ENCODE data around the gene SMIM1. TPM values are rescaled to one million over a fixed set of nuclear protein-coding genes. Genes with fewer than 3 reads are reported as not detected.

The SMIM1 gene
- total RNA-seq, 1 donor from 2014 or later = 10.8 TPM

DNA sequence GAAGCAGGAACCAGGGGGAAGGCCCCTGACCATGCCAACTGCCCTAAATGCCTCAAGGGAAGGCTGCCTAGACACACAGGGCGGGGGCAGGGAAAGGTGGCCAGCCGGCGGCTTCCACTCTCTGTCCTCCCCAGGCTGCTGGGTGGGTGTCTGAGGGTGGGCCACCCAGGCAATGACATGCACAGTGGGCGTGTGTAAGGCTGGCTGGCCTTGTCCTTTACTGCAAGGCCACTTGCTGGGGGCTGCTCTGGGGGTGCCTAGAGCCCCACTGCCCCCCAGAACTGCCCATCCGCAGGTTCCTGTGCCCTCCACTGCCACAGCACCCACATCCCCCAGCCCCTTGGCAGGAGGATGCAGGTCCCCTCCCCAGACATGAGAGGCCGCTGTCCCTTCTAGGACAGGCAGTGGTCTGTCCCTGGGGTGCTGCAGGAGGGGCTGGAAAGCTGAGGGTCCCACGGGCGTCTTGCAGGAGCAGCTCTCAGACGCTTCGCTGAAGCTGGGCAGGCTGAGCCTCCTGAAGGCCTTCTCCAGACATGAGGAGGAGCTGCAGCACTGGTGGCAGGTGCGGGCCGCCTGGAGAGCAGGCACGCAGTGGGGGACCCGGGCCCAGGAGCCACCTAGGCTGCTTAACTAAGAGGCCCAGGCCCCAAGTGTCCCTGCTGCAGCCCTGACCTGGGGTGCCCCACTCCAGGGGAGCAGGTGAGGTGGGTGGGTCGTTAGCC is 10.2 kb upstream of the SMIM1 start:
- no peak for DNase-seq (ENCODE audit: low spot score, unreplicated experiment)
- TF ChIP-seq, protein P1, sequence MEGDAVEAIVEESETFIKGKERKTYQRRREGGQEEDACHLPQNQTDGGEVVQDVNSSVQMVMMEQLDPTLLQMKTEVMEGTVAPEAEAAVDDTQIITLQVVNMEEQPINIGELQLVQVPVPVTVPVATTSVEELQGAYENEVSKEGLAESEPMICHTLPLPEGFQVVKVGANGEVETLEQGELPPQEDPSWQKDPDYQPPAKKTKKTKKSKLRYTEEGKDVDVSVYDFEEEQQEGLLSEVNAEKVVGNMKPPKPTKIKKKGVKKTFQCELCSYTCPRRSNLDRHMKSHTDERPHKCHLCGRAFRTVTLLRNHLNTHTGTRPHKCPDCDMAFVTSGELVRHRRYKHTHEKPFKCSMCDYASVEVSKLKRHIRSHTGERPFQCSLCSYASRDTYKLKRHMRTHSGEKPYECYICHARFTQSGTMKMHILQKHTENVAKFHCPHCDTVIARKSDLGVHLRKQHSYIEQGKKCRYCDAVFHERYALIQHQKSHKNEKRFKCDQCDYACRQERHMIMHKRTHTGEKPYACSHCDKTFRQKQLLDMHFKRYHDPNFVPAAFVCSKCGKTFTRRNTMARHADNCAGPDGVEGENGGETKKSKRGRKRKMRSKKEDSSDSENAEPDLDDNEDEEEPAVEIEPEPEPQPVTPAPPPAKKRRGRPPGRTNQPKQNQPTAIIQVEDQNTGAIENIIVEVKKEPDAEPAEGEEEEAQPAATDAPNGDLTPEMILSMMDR (IDR thresholded peaks at IDR 0.05; ENCODE audit: unreplicated experiment) = no peak
- Mint-ChIP-seq H3K36me3 (ENCODE audit: insufficient read depth) (no peaks in the 10 kb centered on the region), H3K4me1 (ENCODE audit: low read depth) (no peaks in the 10 kb centered on the region), H3K27ac (no peak overlapping the region), H3K27me3 (peaks cover 35% of the 10 kb centered on the region), H3K9me3 (ENCODE audit: low read depth) (peaks cover 5% of the 10 kb centered on the region), H3K4me3 (ENCODE audit: low read depth) (no peak overlapping the region)

DNA sequence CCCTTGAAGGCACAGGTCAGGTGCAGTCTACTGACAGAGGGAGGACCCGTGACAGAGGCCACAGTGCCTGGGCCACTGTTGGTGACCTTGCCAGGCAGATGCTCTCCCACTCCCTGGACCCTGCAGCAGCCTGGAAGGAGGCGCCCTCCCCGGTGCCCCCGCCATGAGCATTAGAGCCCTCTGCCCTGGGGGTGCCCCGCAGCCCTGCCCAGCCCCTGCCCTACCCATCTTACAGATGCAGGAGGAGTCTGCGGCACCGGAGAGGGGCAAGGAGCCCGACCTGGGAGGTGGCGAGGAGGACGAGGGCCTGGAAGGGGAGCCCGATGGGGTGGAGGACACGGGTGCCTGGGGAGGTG is 9.7 kb upstream of the SMIM1 start:
- Mint-ChIP-seq H3K4me1 (ENCODE audit: low read depth) (peaks cover 4% of the 10 kb centered on the region), H3K27me3 (peaks cover 35% of the 10 kb centered on the region), H3K4me3 (ENCODE audit: low read depth) (no peak overlapping the region), H3K27ac (no peak overlapping the region), H3K36me3 (ENCODE audit: insufficient read depth) (no peaks in the 10 kb centered on the region), H3K9me3 (ENCODE audit: low read depth) (peaks cover 5% of the 10 kb centered on the region)
- TF ChIP-seq, protein P1 (IDR thresholded peaks at IDR 0.05; ENCODE audit: unreplicated experiment) = no peak
- DNase-seq (ENCODE audit: low spot score, unreplicated experiment) = no peak

DNA sequence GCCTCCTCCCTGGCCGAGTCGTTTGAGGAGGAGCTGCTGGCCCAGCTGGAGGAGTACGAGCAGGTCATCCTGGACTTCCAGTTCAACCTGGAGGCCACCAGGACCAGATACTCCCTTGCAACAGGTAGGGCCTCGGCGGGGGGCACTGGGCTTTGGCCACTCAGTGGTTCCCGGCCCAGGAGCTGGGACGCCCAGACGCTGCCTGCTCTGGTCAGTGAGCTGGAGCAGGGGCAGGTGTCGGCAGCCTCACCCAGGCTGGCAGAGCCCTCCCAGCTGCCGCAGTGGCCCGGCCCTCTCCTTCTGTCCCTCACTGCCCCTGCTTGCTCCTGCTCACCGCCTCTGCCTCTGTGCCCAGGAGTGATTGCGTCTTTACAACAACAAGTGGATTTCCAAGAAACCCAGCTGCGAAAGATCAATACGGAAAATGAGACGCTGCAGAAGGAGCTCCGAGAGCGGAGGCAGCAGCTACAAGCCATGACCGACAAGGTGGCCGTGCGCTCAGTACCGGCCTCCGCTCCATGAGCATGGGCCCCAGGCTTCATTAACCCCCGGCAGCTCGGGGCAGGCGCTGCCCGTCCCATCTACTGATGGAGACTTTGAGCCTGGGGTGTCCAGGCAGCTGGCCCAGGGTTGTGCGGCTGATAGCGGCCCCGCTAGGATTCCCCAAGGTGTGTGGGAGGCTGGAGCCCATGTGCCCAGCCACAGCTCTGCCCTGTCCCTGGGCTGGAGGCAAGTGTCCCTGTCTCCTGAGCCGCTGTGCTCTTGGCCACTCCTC is 9.0 kb upstream of the SMIM1 start:
- peaks cover 35% of the 10 kb centered on the region for H3K27me3 Mint-ChIP-seq
- no peak overlapping the region for H3K4me3 Mint-ChIP-seq (ENCODE audit: low read depth)
- peaks cover 4% of the 10 kb centered on the region for H3K4me1 Mint-ChIP-seq (ENCODE audit: low read depth)
- peaks cover 5% of the 10 kb centered on the region for H3K9me3 Mint-ChIP-seq (ENCODE audit: low read depth)
- DNase-seq (ENCODE audit: low spot score, unreplicated experiment) = no peak
- no peaks in the 10 kb centered on the region for H3K36me3 Mint-ChIP-seq (ENCODE audit: insufficient read depth)
- TF ChIP-seq, protein P1 (IDR thresholded peaks at IDR 0.05; ENCODE audit: unreplicated experiment) = no peak
- H3K27ac Mint-ChIP-seq = no peak overlapping the region

DNA sequence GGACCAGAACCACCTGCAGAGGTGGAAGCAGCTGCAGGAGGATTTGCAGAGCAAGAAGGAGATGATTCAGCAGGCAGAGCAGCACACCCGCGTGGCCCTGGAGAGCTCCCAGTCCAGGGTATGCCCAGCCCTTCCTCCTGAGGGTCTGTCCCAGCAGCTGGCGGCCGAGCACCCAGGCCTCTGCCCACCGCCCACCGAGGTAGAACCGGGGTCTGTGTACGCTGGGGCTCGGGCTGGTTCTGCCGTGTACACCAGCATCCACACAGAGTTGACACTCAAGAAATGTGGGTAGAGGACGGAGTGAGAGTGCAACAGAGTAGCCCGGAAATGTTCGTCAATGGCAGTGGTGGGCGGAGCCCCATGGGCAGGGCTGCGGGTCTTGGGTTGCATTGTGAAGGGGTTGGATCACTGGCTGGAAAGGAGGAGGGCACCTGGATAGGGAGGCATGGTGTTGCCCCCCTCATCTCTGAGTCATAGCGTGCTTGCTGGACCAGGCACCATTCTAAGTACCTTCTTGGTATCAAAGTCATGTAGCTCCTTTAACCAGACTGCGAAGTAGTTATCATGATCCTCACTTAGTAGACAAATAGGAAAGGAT is 5.1 kb upstream of the SMIM1 start:
- Mint-ChIP-seq H3K27me3 (peaks cover 20% of the 10 kb centered on the region), H3K9me3 (ENCODE audit: low read depth) (no peaks in the 10 kb centered on the region), H3K4me3 (ENCODE audit: low read depth) (no peak overlapping the region), H3K27ac (no peak overlapping the region), H3K4me1 (ENCODE audit: low read depth) (peaks cover 5% of the 10 kb centered on the region), H3K36me3 (ENCODE audit: insufficient read depth) (no peaks in the 10 kb centered on the region)
- TF ChIP-seq, protein P1 (IDR thresholded peaks at IDR 0.05; ENCODE audit: unreplicated experiment) = no peak
- DNase-seq (ENCODE audit: low spot score, unreplicated experiment) = no peak

DNA sequence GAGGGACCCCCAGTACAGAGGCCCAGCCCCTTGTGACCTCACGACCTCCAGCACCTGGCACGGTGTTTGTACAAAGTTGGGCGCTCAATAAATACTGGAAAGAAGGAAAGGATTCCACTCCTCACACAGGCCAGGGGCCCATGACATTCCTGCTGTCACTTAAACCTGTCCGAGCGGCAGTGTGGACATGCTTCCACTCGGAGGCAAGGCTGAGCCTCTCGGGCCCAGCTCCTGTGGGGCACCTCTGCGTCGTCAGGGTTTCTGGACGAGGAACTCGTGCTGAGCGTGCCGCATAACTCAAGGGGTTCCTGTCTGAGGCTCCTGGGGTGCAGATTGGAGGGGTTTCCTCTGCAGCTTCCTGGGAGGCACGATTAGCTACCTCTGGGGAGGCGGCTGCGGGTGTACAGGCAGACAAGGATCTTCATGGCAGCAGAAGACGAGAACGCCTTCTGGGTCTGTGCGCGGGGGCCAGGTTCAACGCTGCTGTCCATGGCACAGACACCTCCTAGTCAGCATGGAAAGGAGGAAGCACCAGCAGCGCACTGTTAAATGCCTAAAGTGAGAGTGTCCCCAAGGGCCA is 3.6 kb upstream of the SMIM1 start:
- Mint-ChIP-seq H3K27me3 (peaks cover 20% of the 10 kb centered on the region), H3K27ac (no peak overlapping the region), H3K4me3 (ENCODE audit: low read depth) (no peak overlapping the region), H3K36me3 (ENCODE audit: insufficient read depth) (no peaks in the 10 kb centered on the region), H3K9me3 (ENCODE audit: low read depth) (no peaks in the 10 kb centered on the region), H3K4me1 (ENCODE audit: low read depth) (peaks cover 5% of the 10 kb centered on the region)
- no peak for DNase-seq (ENCODE audit: low spot score, unreplicated experiment)
- TF ChIP-seq, protein P1 (IDR thresholded peaks at IDR 0.05; ENCODE audit: unreplicated experiment) = no peak

Measured in progenitor cell of endocrine pancreas (in vitro differentiated cells).